ENCODE measurements around the gene ZC3H10.

DNA sequence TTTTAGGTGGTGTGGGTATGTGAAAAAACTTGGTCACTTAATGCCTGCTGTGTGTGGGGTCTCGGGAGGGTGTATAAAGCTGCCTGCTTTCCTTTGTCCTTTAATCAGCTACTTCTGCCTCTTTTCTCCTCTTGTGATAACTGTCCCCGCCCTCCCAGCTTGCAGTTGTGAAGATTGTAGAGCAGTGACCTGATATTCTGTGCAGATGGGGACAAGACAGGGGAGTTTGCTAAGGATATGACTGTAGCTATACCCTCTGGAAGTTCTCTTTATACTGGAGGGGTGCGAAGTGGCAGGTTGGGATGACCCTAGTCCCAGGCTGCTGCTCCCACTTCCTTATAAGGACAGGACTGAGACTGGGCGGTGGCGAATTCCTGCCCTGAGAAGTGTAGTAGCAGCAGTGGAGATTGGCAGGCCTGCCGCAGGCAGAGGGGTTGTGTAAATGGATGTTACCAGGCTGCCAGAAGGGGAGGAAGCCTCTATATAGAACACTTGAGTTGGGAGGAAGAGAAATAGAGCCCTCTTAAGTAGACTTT, 40.9 kb downstream of the ZC3H10 start:
- TF ChIP-seq, protein P1, sequence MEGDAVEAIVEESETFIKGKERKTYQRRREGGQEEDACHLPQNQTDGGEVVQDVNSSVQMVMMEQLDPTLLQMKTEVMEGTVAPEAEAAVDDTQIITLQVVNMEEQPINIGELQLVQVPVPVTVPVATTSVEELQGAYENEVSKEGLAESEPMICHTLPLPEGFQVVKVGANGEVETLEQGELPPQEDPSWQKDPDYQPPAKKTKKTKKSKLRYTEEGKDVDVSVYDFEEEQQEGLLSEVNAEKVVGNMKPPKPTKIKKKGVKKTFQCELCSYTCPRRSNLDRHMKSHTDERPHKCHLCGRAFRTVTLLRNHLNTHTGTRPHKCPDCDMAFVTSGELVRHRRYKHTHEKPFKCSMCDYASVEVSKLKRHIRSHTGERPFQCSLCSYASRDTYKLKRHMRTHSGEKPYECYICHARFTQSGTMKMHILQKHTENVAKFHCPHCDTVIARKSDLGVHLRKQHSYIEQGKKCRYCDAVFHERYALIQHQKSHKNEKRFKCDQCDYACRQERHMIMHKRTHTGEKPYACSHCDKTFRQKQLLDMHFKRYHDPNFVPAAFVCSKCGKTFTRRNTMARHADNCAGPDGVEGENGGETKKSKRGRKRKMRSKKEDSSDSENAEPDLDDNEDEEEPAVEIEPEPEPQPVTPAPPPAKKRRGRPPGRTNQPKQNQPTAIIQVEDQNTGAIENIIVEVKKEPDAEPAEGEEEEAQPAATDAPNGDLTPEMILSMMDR (IDR thresholded peaks at IDR 0.05) = no peak
- peak in 1 of 3 donors; percentile 21 for TF ChIP-seq POLR2A (IDR thresholded peaks at IDR 0.05)

All from body of pancreas (tissue), 4 donors.